ENCODE results near the gene RPL22. TPM values are rescaled to one million over a fixed set of nuclear protein-coding genes. Genes with fewer than 3 reads are reported as not detected.

The RPL22 gene
- polyA plus RNA-seq, 3 donors: 62.6 to 97.2 (median 65.6) TPM

GRCh38 chr1:6234502-6235295, 35.3 kb upstream of the RPL22 start:
- WGBS (ENCODE audit: insufficient coverage): 87% methylated on average over 13 of the region's 20 CpGs
- Histone ChIP-seq H3K27me3 (ENCODE audit: control insufficient read depth in 2 of 2, insufficient read depth in 2 of 2, low read length in 2 of 2) (peaks cover 7 to 13% of the 10 kb centered on the region in 2 donors), H3K27ac (ENCODE audit: low read depth in 1 of 2, low read length in 2 of 2) (no peak overlapping the region), H3K9ac (ENCODE audit: insufficient read depth, low read length, poor library complexity, severe bottlenecking) (peak overlapping the region; percentile 71), H3K4me1 (ENCODE audit: control insufficient read depth in 1 of 2, insufficient read depth in 2 of 2, low read length in 2 of 2) (peaks cover 13% of the 10 kb centered on the region in 2 donors), H3K79me2 (ENCODE audit: insufficient read depth, low read length) (peaks cover 11% of the 10 kb centered on the region), H4K20me1 (ENCODE audit: insufficient read depth, low read length) (no peaks in the 10 kb centered on the region), H3K9me3 (replicated peaks in 1 of 2; ENCODE audit: control insufficient read depth in 1 of 2, insufficient read depth in 1 of 2, low read length in 2 of 2) (no peaks in the 10 kb centered on the region), H3K4me2 (replicated peaks; ENCODE audit: extremely low read depth, low read length, poor library complexity, severe bottlenecking) (peak overlapping the region; percentile 86), H3K4me3 (replicated peaks in 1 of 3; ENCODE audit: low read depth in 2 of 3, low read length in 3 of 3) (peak overlapping the region; percentile 57 to 81 (median 64)), H3K36me3 (replicated peaks in 1 of 2; ENCODE audit: control insufficient read depth in 1 of 2, insufficient read depth in 2 of 2, low read length in 2 of 2) (peaks cover 24 to 44% of the 10 kb centered on the region in 2 donors), H2AFZ (ENCODE audit: insufficient read depth, low read depth, low read length, poor library complexity, severe bottlenecking) (peak overlapping the region; percentile 75)
- H3K4me1 Mint-ChIP-seq: peaks cover 12% of the 10 kb centered on the region
- peaks cover 21 to 25% (median 23%) of the 10 kb centered on the region in 3 donors for H3K27me3 Mint-ChIP-seq (ENCODE audit: low read depth in 3 of 3)
- no peak for TF ChIP-seq CTCF (IDR thresholded peaks at IDR 0.05)
- DNase-seq: no peak
- H3K27ac Mint-ChIP-seq: no peak overlapping the region
- peak overlapping the region; percentile 85 to 92 for H3K4me3 Mint-ChIP-seq
- intact Hi-C loops (cut with micrococcal nuclease): loop anchor here (2.0 kb wide), 2 partner anchors 34 to 36 kb away; partner anchors contain the start of gene RPL22 (in 1 of the 2)
- H3K9me3 Mint-ChIP-seq: peaks cover 0 to 4% (median 0%) of the 10 kb centered on the region in 7 donors
- H3K36me3 Mint-ChIP-seq: peaks cover 26 to 44% of the 10 kb centered on the region in 2 donors

GRCh38 chr1:6233376-6233775, 34.0 kb upstream of the RPL22 start:
- H3K36me3 ChIP-seq (replicated peaks in 1 of 2; ENCODE audit: control insufficient read depth in 1 of 2, insufficient read depth in 2 of 2, low read length in 2 of 2): peaks cover 31 to 52% of the 10 kb centered on the region in 2 donors
- H3K27ac ChIP-seq (ENCODE audit: low read depth in 1 of 2, low read length in 2 of 2): no peak overlapping the region
- no peak overlapping the region for H2AFZ ChIP-seq (ENCODE audit: insufficient read depth, low read depth, low read length, poor library complexity, severe bottlenecking)
- no peak for TF ChIP-seq CTCF (IDR thresholded peaks at IDR 0.05)
- no peaks in the 10 kb centered on the region for H4K20me1 ChIP-seq (ENCODE audit: insufficient read depth, low read length)
- H3K27ac Mint-ChIP-seq: no peak overlapping the region
- DNase-seq: no peak
- H3K4me3 ChIP-seq (replicated peaks in 1 of 3; ENCODE audit: low read depth in 2 of 3, low read length in 3 of 3): no peak overlapping the region
- intact Hi-C loops (cut with micrococcal nuclease): no loop called here
- H3K4me3 Mint-ChIP-seq: no peak overlapping the region
- peaks cover 13% of the 10 kb centered on the region in 2 donors for H3K4me1 ChIP-seq (ENCODE audit: control insufficient read depth in 1 of 2, insufficient read depth in 2 of 2, low read length in 2 of 2)
- H3K4me2 ChIP-seq (replicated peaks; ENCODE audit: extremely low read depth, low read length, poor library complexity, severe bottlenecking): no peak overlapping the region
- H3K79me2 ChIP-seq (ENCODE audit: insufficient read depth, low read length): peaks cover 11% of the 10 kb centered on the region
- H3K9me3 ChIP-seq (replicated peaks in 1 of 2; ENCODE audit: control insufficient read depth in 1 of 2, insufficient read depth in 1 of 2, low read length in 2 of 2): no peaks in the 10 kb centered on the region
- peaks cover 0 to 1% of the 10 kb centered on the region in 2 donors for H3K27me3 ChIP-seq (ENCODE audit: control insufficient read depth in 2 of 2, insufficient read depth in 2 of 2, low read length in 2 of 2)
- peaks cover 0 to 4% (median 0%) of the 10 kb centered on the region in 7 donors for H3K9me3 Mint-ChIP-seq
- peaks cover 12% of the 10 kb centered on the region for H3K4me1 Mint-ChIP-seq
- 80% methylated on average over 1 of the region's 1 CpG for WGBS (ENCODE audit: insufficient coverage)
- peaks cover 8 to 13% (median 10%) of the 10 kb centered on the region in 3 donors for H3K27me3 Mint-ChIP-seq (ENCODE audit: low read depth in 3 of 3)
- peaks cover 27 to 56% of the 10 kb centered on the region in 2 donors for H3K36me3 Mint-ChIP-seq
- no peak overlapping the region for H3K9ac ChIP-seq (ENCODE audit: insufficient read depth, low read length, poor library complexity, severe bottlenecking)
